C1 segment of cervical spinal cord (tissue), 14 donors: ENCODE results near the gene CIDEB.
A peak's percentile ranks its signal among the peaks of the same experiment; 100 is the strongest.

Experiments
- DNase-seq, 14 donors: peaks; one replicate each; lab custom pipeline; 2025; lab: John Stamatoyannopoulos, UW

The CIDEB gene

GRCh38 chr14:24270537-24271133 is 37.1 kb downstream of the CIDEB start:
- peak in 1 of 14 donors; percentile 15 for DNase-seq

GRCh38 chr14:24269910-24270536 is 37.8 kb downstream of the CIDEB start:
- DNase-seq, result no peak

GRCh38 chr14:24269368-24269767 is 38.4 kb downstream of the CIDEB start:
- no peak for DNase-seq

- no peak for DNase-seq
Measured at GRCh38 chr14:24268225-24268624, 39.6 kb downstream of the CIDEB start.

GRCh38 chr14:24267516-24267915 is 40.3 kb downstream of the CIDEB start:
- DNase-seq, result no peak

- DNase-seq, result no peak
Measured at GRCh38 chr14:24266344-24267244, 41.2 kb downstream of the CIDEB start.

GRCh38 chr14:24264298-24264697 is 43.5 kb downstream of the CIDEB start:
- no peak for DNase-seq

- DNase-seq, result no peak
Measured at GRCh38 chr14:24263848-24264247, 43.9 kb downstream of the CIDEB start.

- no peak for DNase-seq
Measured at GRCh38 chr14:24262821-24263733, 44.7 kb downstream of the CIDEB start, which contains the start of gene TGM1. Gene TGM1 (minus strand): TSS chr14:24263177. CDS start chr14:24262352, 825 bp downstream.

- no peak for DNase-seq
Measured at GRCh38 chr14:24261969-24262327, 45.8 kb downstream of the CIDEB start.

GRCh38 chr14:24261256-24261968 is 46.4 kb downstream of the CIDEB start:
- DNase-seq, result no peak

GRCh38 chr14:24260780-24261157 is 47.0 kb downstream of the CIDEB start:
- DNase-seq, result no peak

GRCh38 chr14:24260026-24260779 is 47.6 kb downstream of the CIDEB start:
- no peak for DNase-seq

- no peak for DNase-seq
Measured at GRCh38 chr14:24259282-24260025, 48.3 kb downstream of the CIDEB start.

- DNase-seq, result no peak
Measured at GRCh38 chr14:24258548-24259265, 49.1 kb downstream of the CIDEB start.

GRCh38 chr14:24258119-24258518 is 49.7 kb downstream of the CIDEB start:
- no peak for DNase-seq

GRCh38 chr14:24256960-24257359 is 50.8 kb downstream of the CIDEB start:
- DNase-seq, result no peak

- DNase-seq, result no peak
Measured at GRCh38 chr14:24255931-24256711, 51.7 kb downstream of the CIDEB start.
